ENCODE measurements around the gene HHIP.
"Not testable (repeated sequence)": the region's sequence is repeated elsewhere in the genome, so short reads cannot be mapped to it uniquely, and the experiment has no call there.

HHIP gene

GRCh38 chr4:144757969-144758368, 112.0 kb downstream of the HHIP start:
- DNase-seq (ENCODE audit: low read depth), result no peak

- DNase-seq (ENCODE audit: low read depth), result not testable (repeated sequence)
These were observed 122.9 kb downstream of the HHIP start for GRCh38 chr4:144768809-144769208.

DNA sequence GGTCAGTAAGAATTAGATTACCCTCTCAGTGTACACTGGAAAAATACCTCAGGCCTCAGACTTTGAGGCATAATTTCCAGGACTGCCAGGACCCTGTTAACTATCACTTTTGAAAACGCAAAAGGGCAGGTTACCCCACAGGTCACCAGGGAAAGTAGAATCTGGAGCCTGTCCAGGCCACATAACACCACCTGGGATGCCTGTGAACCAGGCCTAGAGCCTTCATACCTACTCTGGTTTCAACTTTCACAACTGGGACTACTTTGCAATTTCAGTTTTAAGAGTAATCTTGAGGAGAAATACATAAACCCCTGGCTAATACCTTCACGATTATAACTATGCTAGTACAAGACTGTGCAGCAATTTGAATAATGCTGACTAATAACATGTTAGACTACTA, 132.4 kb downstream of the HHIP start:
- no peak for DNase-seq (ENCODE audit: low read depth)

DNA sequence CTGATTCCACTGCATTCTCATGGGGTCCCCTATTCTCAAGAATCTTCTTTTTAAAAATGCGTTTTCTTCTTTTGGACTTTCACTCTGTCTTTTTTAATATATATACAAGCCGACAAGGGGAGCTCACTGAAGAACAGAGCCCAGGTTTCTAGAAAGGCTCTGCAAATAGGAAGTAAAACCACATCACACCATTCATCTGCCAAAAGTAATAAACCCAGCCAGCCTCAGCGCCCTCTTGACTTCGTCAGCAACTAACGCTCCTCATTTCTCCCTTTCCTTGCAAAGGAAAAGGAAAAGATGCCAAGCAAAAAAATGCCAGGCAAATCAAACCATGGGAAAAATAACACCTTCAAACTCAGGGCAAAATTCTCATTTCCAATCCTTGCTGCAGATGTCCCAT, 136.4 kb downstream of the HHIP start:
- no peak for DNase-seq (ENCODE audit: low read depth)

- DNase-seq (ENCODE audit: low read depth), result no peak
These were observed 140.0 kb downstream of the HHIP start for GRCh38 chr4:144785961-144786360.

- DNase-seq (ENCODE audit: low read depth), result no peak
These were observed 141.7 kb downstream of the HHIP start for GRCh38 chr4:144787365-144788258.

DNA sequence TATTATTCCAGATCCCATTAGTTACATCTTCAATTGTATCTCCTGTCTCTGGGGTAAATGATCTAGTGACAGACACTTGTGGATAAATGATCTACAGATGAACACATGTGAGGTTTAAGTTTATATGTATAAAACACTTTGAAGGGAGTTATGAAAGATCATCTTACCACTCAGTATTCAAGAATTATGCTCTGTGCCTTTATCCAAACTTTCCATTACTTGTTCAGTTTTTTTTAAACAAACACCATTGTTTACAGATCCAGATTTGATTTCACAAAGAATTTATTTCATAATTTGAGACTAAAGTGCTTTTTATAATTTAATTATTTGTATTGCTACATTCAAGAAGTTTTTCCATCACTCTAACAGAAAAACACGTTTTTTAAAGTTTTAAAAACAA, 142.5 kb downstream of the HHIP start:
- DNase-seq (ENCODE audit: low read depth), result no peak

- DNase-seq (ENCODE audit: low read depth), result not testable (repeated sequence)
These were observed 146.0 kb downstream of the HHIP start for GRCh38 chr4:144791933-144792332.
